Islet of Langerhans (tissue), 1 donor: ENCODE results near the gene ORC5.

Source experiments
- FAIRE-seq: peaks from one replicate; lab custom pipeline; 2011; peaks lifted over from hg19 to GRCh38; lab: Jason Lieb, UNC

ORC5 gene

GRCh38 chr7:104185346-104185745 lies 22.5 kb downstream of the ORC5 start:
- peak; percentile 38 for FAIRE-seq

- no peak for FAIRE-seq
Measured at GRCh38 chr7:104179178-104179577, 28.6 kb downstream of the ORC5 start.

DNA sequence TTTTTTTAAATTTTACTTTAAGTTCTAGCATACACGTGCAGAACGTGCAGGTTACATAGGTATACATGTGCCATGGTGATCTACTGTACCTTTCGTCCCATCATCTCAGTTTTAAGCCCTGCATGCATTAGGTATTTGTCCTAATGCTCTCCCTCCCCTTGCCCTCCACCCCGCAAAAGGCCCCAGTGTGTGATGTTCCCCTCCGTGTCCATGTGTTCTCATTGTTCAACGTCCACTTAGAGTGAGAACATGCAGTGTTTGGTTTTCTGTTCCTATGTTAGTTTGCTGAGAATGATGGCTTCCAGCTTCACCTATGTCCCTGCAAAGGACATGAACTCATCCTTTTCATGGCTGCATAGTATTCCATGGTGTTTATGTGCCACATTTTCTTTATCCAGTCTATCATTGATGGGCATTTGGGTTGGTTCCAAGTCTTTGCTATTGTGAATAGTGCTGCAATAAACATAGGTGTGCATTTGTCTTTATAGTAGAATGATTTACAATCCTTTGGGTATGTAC lies 30.2 kb downstream of the ORC5 start:
- FAIRE-seq: peak; percentile 9

DNA sequence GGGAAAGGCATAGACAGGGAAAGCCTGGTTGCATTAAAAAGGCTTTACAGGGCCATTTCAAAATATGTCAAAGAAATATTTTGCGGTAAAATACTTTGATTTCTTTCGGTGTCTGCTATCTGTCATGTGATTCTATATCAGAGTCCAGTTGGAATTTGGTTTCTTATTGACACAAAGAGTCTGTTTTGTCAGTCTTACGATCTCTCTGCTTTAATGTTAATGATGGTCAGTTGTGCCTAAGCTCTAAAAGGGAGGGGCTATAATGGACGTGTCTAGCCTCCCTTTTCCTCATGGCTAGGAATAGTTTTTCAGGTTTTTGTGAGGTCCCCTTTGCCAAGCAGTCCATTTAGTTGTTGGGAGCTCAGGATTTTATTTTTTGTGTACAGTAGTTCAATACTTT lies 31.5 kb downstream of the ORC5 start:
- FAIRE-seq: no peak

- FAIRE-seq: no peak
Measured at GRCh38 chr7:104175361-104175984, 32.3 kb downstream of the ORC5 start.

DNA sequence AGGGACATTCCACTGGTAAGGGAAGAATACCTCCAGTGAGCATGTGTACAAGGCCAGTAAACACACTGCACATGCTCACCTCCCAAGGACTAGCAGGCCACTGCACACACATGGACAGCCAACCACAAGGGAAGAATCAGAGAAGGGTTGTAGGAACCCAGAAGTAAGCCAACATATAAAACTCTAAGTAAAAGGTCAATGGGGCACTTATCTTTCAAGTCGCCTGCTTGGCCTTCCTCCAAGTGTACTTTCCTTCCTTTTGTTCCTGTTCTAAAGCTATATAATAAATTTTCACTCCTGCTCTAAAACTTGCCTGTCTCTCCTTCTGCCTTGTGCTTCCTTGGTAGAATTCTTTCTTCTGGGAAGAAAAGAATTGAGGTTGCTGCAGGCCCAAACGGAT lies 33.0 kb downstream of the ORC5 start:
- no peak for FAIRE-seq

DNA sequence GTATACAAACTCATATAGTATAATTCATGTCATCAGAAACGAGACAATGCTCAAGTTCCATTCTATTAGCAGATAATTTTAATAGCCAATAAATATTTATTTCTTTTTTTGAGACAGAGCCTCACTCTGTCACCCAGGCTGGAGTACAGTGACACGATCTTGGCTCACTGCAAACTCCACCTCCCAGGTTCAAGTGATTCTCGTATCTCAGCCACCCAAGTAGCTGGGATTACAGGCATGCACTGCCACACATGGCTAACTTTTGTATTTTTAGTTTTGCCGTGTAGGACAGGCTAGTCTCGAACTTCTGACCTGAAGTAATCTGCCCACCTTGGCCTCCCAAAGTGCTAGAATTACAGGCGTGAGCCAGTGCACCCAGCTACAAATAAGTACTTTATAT lies 45.7 kb downstream of the ORC5 start:
- FAIRE-seq: no peak

GRCh38 chr7:104161244-104161643 lies 46.6 kb downstream of the ORC5 start:
- no peak for FAIRE-seq

GRCh38 chr7:104160375-104160774 lies 47.4 kb downstream of the ORC5 start:
- FAIRE-seq: peak; percentile 99

- peak; percentile 99 for FAIRE-seq
Measured at GRCh38 chr7:104156842-104157277, 51.0 kb downstream of the ORC5 start.

- FAIRE-seq: no peak
Measured at GRCh38 chr7:104153287-104153686, 54.5 kb downstream of the ORC5 start.

DNA sequence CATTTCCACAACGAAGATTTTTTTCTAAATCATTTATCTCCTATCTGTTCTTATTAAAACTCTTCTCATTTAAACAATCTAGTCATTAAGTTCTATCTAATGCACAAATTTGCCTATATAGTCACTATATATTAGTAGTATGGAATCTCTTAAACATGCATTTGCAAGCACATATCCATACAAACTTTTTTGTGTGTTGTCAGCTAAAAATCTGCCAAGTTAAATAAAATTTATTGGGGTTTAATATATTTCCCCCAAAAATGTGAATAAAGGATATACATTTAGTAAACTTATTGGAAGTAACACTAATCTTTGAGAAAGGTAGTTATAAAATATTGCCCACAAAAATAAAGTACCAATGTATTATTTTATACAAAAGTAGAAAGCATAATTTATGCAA lies 55.3 kb downstream of the ORC5 start:
- FAIRE-seq: no peak

GRCh38 chr7:104150470-104150869 lies 57.3 kb downstream of the ORC5 start:
- no peak for FAIRE-seq

- FAIRE-seq: no peak
Measured at GRCh38 chr7:104149822-104150221, 58.0 kb downstream of the ORC5 start.

DNA sequence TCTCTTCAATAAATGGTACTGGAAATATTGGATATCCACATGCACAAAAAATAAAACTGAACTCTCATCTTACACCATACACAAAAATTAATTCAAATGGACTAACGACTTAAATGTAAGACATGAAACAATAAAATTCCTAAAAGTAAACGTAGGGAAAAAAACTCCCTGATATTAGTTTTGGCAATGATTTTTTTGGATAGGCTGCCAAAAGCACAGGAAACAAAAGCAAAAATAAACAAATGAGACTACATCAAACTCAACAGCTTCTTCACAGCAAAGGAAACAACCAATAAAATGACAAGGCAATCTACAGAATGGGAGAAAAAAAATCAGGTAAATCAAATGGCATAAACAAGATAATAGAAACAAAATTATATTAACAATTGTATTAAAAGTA lies 65.7 kb downstream of the ORC5 start:
- no peak for FAIRE-seq

DNA sequence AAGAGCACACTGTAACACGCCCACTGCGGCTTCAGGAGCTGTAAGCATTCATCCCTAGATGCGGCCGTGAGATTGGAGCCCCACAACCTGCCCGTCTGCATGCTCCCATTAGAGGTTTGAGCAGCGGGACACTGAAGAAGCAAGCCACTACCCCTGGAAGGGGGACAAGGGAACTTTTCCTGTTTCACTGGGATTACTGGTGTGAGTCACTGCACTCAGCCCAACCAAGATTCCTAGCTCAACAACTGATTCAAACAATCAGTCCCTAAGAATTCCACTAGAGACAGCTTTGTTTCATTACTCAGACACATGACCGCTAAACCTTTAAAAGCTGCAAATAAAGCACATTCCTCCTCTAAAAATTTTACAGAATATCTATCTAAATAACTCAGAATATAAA lies 69.8 kb downstream of the ORC5 start:
- no peak for FAIRE-seq

DNA sequence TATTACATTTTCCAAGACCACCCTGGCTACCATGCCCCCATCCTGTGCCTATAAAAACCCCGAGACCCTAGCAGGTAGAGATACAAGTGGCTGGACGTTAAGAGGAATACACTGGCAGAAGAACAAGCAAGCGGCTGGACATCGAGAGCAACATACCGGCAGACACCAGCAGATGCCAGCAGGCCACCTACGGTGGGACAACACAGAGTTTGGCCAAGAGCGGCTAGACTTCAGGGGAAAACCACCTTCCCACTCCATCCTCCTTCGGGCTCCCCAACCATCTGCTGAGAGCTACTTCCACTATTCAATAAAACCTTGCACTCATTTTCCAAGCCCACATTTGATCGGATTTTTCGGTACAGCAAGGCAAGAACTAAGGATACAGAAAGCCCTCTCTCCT lies 70.3 kb downstream of the ORC5 start:
- no peak for FAIRE-seq

GRCh38 chr7:104136981-104137380 lies 70.8 kb downstream of the ORC5 start:
- FAIRE-seq: no peak

- FAIRE-seq: no peak
Measured at GRCh38 chr7:104136561-104136960, 71.3 kb downstream of the ORC5 start.

- no peak for FAIRE-seq
Measured at GRCh38 chr7:104135760-104136558, 71.9 kb downstream of the ORC5 start.

GRCh38 chr7:104133238-104133637 lies 74.6 kb downstream of the ORC5 start:
- FAIRE-seq: no peak

DNA sequence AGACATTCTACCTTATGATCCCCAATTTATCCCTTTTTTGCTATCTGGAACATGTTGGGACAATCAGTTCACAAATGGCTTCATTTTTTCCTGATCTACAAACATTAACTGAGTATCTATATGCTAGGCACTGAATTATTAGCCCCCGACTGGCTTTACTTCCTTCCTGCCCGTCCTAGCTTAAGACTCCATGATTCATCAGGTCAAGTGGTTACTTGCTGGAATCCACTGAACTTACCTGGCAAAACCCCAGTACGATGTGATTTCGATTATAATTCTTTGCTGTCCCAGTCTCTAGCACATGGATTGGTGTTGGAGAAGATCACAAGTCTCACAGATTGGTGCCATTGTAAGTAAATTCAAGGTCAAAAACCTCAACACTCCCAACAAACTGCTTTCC lies 77.1 kb downstream of the ORC5 start:
- FAIRE-seq: no peak

GRCh38 chr7:104127204-104127603 lies 80.6 kb downstream of the ORC5 start:
- FAIRE-seq: no peak

DNA sequence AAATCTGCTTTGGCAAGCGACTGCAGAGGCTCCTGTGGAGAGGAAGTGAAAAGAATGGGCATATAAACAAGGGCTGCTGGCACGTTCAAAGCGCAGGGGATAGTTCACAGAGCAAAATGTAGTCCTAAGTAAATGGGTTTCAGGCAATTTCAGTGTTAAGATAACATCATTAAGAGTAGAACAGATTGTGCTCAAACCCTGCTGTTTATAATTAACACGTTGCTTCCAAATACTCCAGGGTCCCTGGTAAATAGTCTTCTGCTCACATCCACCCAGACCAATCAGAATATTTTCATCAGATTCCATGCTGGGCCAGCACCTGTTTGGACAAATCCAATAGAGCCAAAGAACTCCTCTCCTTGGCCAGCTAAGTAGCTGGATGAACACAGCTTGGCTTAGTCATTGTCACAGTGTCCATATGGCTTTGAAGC lies 81.4 kb downstream of the ORC5 start:
- no peak for FAIRE-seq
